Activated CD4-positive, alpha-beta T cell treated with anti-CD3 and anti-CD28 coated beads, Interleukin-2, amount 50 U/mL, for 48 hours (primary cell): Measurements from ENCODE around the gene HMG20A.

Experiments used
- DNase-seq, 2 experiments: peaks; one replicate each; pipeline ENCODE4 v3.0.0-alpha.2; 2020

HMG20A gene

DNA sequence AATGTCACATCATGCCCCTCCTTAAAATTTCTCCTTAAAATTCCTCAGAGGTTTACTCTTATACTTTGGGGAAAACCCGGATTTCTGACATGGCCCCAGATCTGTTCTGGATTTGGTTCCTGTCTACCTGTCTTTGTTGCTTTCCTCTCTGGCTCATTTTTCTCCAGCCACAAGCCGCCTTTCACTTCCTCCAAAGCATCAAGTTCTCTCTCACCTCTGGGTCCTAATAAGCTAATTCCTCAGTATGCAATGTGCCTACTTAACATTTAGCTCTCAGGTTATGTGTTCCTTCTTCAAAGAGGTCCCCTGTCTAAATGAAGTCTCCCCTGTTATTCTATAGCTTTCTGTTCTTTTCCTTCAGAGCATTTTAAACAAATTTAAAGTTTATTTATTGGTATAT lies 16.1 kb downstream of the HMG20A start:
- DNase-seq = no peak

DNA sequence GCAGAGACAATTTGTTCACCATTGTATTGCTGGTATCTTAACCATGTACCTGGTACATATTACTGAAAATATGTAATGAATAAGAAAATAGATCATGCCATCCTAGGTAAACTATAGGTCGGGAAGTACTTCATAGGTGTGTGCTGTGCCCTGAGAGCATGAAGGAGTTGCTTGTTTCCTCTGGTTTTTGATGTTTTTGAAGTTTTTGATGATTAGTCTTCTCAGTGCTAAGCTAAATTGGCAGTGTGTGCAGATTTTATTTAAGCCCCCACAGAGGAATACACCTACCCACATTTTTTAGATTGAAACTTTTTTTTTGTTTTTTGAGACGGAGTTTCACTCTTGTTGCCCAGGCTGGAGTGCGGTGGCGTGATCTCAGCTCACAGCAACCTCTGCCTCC lies 16.6 kb downstream of the HMG20A start:
- DNase-seq = no peak

DNA sequence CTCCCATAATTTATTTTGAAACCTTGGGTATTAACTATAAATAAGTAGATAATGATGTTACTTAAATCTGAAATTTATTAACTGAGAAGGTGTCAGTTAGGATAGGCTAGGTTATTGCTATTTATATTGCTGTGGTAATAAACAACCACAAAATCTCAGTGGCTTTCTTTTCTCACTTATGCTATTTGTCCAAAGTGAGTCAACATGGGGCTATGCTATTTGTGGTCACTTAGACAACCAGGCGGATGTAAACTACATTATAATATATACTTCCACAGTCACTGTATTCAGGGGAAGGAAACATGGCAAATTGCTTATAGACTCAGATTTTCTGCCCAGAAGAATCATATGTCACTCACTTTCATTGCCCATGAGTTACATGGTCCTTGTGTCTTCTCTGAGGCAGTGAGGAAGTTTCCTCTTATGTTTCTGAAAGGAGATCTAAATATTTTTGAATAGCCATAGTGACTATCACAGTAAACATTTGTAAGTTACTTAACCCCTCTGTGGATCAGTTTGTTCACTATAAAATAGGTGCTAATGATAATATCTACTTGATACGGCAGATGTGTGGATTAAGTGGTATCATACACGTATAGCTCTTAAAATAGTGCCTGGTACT lies 19.8 kb downstream of the HMG20A start:
- no peak for DNase-seq

DNA sequence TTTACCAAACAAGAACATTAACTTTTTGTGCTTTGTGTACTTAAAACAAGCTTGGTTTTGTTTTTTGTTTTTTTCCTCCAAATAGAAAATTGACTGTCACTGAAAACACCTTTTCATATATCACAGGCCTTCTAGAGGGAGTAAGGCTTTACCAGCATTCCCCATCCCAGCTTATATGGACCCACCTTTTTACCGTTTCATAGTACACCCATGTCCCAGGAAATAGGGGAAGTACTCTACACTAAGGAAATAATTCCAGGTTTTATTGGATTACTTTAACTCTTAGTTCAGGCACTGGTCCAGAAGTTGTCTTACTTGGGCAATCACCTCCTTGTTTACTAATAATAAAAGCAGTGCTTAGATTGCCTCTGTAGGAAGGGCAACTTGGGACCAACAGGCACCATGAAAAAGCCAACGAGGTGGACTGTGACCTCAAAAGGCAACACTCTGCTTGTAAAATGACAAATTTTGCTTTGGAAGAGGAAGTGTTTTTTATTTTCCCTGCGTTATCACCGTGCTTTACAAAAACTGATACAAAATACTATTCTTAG lies 26.2 kb downstream of the HMG20A start:
- no peak for DNase-seq

DNA sequence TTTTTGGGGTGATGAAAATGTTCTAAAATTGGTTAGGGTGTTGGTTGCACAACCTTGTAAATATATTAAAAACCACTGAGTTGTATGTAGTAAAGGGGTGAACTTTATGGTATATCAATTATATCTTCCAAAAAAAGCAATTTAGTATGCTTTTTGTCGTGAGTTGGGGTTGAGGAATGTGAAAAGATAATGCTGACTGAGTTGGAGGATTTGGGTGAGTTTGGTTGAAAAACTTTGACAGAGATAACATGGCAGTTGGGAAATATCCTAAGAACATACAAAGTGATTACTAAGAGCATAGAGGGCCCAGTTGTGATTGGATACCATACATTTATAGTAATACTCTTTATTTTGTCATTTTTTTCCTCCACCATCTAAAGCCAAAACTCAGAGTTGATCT lies 33.6 kb downstream of the HMG20A start:
- DNase-seq = no peak

DNA sequence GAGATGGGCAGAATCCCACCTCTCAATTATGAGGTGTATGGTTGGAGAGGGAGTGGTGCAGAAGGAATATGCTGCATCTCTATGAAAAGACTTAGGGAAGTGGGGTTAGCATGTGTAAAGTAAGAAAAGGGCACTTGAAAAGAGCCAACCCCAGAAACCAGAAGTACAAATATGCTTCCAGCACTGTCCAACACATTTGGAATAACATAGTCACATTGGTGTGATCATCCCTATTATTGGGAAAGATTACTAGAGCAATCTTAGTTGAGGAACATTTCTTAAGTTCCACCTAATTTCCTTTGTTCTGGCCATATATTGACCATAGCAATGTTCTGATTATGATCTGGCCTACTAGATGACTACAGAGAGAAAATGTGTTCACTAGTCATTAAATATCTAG lies 34.3 kb downstream of the HMG20A start:
- DNase-seq = no peak

DNA sequence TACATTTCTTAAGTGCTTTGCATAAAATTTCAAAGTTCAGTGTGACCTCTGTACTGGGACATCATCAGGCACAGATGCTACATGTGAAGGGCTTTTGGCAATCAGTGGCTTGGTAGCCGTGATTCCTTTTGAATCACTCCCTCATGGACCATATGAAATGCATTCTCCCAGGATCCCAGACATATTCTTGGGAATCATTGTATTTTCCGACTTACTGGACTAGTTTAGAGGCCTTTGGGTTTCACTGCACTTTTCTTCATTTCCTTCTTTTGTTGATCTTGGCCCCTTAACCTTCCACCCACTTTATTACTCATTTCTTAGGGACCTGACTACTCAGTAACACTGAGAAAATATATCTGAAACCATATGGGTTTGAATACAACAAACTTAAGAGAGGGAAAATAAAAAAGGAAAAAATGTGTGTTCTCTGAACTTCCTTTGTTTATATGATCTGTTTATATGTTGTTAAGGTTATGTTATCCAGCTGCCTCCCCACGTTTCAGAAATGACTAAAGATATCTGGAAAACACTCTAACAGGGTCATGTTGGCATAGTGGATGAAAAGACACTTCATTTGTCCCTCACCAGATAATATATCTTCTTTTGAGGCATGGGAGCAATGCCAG lies 35.1 kb downstream of the HMG20A start:
- DNase-seq = no peak

DNA sequence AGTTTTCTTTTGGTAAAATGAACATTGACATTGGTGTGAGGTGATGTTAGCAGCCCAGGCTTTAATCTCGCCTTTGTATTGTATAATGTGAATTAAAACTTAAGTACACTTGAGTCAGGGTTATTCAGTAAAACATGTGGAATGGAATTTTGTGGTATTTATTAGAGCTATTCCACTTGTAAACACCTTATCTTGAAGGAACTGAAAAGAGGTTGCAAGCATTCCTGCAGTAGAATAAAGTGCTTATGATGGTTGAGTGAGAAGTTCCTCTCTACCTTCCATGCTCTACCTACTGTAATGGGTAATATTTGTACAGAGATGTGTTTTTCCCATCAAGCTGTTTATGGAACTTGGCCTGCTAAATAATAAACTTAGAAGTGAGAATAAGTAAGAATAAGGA lies 36.1 kb downstream of the HMG20A start:
- DNase-seq = no peak

DNA sequence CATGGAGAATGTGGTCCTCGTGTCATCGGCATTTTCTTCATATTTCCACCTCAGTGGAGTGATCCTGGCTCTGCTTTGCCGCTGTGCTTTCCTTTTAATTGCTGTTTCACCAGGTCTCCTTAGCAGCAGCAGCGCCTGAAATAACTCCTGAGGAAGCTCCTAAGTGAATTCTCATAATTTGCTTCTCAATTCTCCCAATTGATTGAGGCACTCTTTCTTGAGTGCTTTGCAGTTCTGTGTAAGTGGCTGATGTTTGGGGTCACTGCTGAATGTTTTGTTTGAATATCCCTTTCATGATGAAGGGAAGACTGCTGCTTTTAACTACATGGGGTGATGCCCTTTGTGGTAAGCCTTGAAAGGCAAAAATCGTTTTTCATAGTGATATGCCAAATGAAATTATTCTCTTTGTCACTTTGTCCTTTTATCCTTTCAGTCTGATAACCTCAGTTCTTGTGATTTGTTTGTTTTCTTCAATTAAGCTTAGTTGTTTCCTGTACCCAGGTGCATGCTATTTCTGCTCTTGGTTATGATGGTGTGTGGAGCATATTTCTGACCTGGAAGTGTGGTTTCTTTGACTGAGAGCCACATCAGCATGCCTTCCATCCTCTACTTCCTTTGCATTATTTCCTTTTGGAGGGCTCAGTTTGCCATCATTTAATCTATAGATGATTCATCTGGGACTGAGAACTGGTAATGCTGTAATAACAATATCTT lies 36.7 kb downstream of the HMG20A start:
- DNase-seq = no peak

DNA sequence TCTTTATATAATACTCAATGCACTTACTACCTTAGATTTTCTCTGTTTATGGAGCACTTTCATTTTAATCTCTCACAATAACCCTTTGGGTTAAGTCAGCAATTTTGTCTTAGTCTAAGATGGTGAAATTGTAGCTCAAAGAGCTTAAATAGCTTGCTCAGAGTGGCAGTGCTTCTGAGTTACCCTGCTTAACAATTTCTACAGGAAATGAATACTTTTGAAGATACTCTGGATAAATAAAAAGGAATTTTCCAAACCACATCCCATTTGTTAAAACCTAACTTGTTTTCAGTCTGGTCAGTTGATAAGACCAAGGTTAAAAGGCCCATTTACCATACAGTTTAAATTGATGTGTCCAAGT lies 37.2 kb downstream of the HMG20A start:
- DNase-seq = no peak

DNA sequence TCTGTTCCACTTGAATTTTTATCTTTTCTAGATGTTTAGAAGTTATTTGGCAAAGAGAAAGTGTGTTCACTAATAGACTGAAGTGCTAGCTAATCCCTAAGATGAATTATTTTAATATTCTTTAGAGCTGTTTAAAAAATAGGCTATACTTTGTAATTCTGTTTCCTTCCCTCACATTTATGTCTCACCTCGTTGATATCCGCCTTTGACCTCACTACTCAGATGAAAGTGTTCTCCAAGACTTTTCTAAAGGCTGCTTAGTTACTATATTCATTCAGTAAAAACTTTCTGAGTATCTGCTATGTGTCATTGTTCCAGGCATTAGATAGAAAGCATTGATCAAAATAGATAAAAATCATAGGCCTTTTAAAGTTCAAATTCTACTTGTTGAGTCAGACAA lies 38.3 kb downstream of the HMG20A start:
- no peak for DNase-seq

DNA sequence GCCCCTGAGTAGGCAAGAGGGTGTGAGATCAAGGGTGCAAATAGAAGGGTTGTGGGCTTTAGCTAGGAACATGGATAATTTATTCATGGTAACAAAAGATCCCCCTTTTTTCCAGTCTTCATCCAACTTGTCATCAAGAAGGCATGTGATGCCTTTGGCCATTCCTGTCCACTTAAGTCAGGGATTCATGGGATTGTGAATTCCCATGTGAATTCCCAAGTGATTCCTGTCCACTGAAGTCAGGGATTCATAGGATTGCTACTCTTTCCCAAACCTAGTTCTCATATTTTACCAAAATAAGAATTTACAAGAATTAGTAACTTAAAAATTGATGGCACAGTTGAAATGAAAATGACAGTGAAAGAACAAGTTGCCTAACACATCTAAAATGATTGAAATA lies 40.8 kb downstream of the HMG20A start:
- DNase-seq = no peak

DNA sequence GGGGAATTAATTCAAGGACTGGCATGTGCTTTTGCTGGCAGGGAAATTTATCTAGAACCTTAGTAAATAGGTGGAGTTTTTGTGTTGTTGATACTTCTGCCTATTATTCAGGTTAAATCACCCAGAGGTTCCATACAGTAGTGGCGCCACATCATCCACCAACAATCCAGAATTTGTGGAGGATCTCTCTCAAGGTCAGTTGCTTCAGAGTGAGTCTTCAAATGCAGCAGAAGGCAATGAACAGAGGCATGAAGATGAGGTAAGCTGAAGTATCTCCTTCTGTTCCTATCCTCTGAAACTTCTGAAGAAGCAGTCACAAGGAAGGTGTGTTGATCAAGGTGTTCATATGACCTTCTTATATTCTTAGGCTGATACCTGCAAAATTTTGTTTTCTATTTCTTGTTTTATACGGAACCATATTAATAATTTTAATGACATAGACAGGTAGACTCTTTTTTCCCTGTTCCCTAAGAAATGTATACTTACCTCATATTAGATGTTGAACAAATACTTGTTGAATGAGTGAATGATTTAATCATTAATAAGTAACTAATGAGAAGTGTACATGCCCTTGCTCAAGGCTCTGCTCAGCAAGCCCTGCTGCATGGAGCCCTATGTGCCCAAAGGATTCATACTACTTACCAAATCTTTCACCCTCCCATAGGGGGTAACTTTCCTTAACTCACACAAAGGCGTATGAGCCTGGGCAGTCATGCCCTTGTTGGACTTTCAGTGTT lies 43.6 kb downstream of the HMG20A start:
- no peak for DNase-seq

DNA sequence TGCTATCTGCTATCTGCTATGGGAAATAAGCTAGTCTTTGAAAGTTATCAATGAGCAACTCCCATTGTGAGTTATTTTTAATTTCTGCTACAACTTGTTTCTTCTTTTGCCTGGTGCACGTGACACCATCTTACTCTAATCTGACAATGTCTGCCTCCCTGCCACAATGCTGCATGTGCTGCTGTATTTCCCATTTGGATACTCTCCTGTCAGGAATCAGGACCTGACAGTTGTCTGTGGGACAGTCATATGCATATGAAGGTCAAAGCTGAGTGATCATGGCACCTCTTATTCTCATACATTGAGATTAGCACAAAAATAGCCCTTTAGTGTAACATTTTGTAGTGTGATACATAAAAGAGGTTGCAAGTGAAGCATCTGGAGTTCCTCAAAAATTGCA lies 45.8 kb downstream of the HMG20A start:
- DNase-seq = no peak

DNA sequence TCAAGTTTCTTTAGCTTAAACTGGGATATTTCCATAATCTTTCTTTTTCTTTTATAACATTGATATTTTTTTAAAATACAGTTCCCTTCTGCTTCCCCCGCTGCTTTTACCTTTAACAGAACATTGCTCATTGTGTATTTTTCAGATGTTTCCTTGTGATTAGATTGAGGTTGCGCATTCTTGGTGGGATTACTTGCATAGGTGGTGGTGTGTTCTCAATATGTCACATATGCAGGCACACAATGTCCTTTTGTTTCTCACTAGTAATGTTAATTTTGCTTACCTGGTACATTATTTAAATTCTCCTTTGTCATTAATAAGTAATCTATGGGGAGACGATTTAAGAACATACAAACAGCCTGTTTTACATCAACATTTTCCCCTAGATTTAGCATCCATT lies 48.2 kb downstream of the HMG20A start:
- DNase-seq = no peak

DNA sequence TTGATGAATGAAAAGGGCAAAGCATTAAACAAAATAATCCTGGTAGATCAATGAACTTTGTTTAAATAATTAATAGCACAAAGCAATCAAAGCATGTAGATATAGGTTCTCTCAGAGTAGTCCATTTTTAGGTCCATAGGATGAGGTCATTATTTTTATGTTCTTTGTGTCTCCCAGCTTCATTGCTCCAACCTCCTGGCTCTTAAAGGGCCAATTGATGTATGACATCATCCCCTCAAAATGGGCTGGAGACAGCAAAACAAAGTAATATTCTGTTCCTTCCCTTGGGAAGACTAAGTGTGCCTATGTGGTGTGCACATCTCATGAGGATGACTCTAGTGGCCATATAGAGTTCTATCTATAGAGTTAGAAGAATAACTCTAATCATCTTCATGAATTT lies 49.5 kb downstream of the HMG20A start:
- DNase-seq = no peak

DNA sequence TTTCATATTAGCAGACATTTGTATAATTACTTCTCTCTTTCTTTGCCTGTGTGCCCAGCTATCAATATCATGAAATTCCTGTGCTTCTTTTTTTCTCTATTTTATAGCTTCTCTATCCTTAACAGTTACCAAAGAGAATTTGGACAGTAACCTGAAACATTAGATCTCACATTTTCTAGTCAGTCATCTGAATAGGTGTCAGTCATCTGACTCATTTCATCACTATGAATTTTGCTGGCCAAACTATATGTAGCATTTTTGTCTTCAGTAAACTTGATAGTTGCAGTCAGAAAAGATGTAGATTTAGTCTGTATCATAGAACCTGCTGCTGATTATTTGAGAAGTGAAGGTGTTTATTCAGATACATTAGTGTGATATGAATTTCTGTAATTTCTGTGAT lies 52.6 kb downstream of the HMG20A start:
- DNase-seq = no peak

DNA sequence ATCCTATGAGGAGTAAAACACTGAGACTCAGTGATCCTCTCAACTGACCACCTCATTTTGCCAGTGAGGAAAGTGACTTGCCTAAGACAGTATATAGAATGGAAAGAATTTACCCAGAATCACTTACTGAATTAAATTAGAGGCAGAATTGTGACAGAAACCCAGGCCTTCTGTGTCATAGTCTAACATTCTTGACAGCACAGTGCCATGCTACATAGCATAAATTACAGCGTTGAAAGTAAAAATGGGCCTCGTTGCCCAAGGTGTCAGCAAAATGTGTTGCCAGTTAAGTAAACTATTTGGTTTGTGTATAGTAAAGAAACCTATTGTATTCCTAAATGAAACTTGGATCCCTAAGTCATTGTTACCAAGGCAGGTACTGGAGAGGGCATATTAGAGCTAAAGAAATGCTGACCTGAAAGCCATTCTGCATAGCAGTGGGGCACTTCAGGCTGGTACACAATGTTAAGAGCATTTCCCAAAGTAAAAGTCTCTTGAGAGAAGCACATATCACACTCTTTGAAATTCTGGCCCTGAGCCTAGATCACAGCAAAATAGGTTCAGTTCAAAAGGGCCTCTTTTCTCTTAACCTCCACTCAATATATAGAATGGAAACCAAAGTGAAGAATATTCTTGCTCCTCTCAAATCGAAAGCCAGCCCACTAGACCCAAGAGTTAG lies 53.8 kb downstream of the HMG20A start:
- no peak for DNase-seq

DNA sequence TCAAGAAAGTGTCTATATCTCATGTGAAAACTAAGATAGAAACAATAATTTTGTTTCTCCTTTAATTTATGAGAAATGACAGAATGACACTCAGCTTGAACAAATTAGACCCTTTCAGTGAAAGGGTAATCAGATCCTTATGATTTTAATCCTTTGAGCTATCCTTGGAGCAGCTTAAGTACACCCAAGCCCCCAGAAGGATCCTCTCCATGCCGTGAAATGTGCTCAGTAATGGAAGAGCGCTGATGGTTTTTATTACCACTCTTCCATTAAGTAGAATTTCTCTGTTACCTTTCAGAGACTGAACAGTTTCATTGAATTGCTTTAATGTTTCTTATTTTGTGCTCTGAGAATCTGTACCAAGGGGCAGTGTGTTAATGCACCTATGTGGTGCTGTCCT lies 54.3 kb downstream of the HMG20A start:
- DNase-seq = no peak

DNA sequence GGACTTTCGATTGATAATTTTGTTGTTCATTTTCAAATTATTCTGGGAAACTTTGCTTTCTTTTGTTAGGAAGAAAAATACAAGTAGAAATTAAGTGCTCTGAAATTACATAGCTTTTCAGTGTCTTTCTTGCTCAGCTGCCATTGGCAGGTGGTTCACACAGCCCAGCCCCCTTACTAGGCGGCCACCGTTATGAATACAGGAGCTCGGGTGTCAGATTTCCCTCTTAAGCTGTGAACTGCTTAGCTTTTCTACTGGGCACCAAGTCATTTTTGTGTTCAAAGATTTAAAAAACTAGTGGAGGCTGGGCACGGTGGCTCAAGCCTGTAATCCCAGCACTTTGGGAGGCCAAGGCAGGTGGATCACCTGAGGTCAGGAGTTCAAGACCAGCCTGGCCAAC lies 55.2 kb downstream of the HMG20A start:
- DNase-seq = no peak

DNA sequence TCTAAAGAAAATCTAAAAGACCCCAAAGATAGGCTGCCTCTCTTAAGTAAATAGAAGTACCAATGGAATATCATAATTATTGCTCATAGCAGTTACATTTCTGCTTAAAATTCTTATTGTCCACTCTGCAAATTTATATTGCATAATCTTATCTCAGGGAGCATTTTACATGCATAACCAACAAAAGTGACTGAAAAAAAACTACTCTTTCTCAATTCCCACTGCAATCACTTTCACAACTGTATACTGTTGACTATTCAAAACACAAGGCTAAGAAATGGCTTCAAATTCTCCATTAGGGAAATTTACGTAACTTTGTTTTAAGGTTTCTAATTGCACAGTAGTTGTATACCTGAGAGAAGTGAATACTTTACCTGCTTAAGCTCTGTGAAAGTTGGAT lies 56.3 kb downstream of the HMG20A start:
- no peak for DNase-seq

DNA sequence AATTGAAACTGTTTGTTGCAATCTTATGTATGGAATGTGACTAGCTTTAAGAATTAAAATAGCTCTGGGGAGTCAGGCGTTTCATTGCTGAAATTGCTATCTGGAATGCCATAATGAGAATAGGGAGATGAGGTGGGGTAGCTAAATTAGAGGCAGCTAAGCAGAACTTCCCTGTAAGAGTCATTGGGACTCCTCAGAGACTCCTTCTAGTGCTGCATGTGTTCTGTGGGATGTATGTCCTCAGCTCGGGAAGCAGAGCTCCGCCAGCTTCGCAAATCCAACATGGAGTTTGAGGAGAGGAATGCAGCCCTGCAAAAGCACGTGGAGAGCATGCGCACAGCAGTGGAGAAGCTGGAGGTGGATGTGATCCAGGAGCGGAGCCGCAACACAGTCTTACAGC lies 57.4 kb downstream of the HMG20A start:
- no peak for DNase-seq

DNA sequence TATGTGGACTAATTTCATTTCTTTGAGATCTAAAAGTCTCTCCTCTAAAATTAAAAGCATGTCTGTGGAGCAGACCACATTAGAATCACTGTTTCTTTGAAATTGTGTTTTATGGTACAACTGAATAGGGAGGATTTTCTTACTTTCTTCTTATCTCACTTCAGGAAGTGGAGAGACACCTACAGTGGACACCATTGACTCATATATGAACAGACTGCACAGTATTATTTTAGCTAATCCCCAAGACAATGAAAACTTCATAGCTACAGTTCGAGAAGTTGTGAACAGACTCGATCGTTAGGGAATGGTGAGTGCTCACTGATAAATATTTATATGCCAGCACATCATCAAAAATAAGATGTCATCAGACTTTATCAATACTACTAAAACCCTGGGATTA lies 58.3 kb downstream of the HMG20A start:
- no peak for DNase-seq
